K562 (cell line): Measurements from ENCODE around the gene MRNIP. TPM values are rescaled to one million over a fixed set of nuclear protein-coding genes. Genes with fewer than 3 reads are reported as not detected.

Source experiments
- CBFA2T2 ChIP-seq: fragments of 450-650 bp; conservative IDR thresholded peaks from 2 replicates; pipeline ENCODE4 v1.6.1; 2017; ENCODE audit warnings: mild to moderate bottlenecking
- CHD1 ChIP-seq: fragments of 200-600 bp; sonication (generic); IDR thresholded peaks from one replicate; pipeline ENCODE4 v1.6.1; 2012; ENCODE audit warnings: mild to moderate bottlenecking, moderate library complexity, low read length, inconsistent platforms
- FOXJ3 ChIP-seq: sonication (generic); formaldehyde crosslinking; IDR thresholded peaks from 2 replicates; pipeline ENCODE4 v1.4.0; 2020; ENCODE audit warnings: mild to moderate bottlenecking, missing genetic modification reagents
- FOXK2 ChIP-seq, 2 experiments: fragments of 450-650 bp; IDR thresholded peaks in 1 of 2; conservative IDR thresholded peaks in 1 of 2; 2 replicates each; pipeline ENCODE4 v1.6.1; 2016; ENCODE audit warnings: low read depth in 2 of 2, mild to moderate bottlenecking in 1 of 2
- GTF2E2 ChIP-seq: fragments of 200-800 bp; sonication (Bioruptor generic); IDR thresholded peaks from 2 replicates; pipeline ENCODE4 v1.6.1; 2016; ENCODE audit warnings: missing genetic modification characterization, missing compliant biosample characterization
- MAFG ChIP-seq: fragments of 450-650 bp; conservative IDR thresholded peaks from 2 replicates; pipeline ENCODE4 v1.6.1; 2016; ENCODE audit warnings: missing genetic modification characterization, missing compliant biosample characterization
- SAFB ChIP-seq: fragments of 200-400 bp; formaldehyde crosslinking; IDR thresholded peaks from 2 replicates; pipeline ENCODE4 v1.6.1; 2017; ENCODE audit warnings: low read depth, low read length, borderline replicate concordance
- TEAD1 ChIP-seq, 2 experiments: fragments of 450-650 bp in 1 of 2; sonication (generic) in 1 of 2; formaldehyde crosslinking; IDR thresholded peaks; 2 replicates each; pipeline versions ENCODE4 v1.4.0 to v1.8.0; 2020 to 2022; ENCODE audit warnings: mild to moderate bottlenecking in 2 of 2, missing genetic modification reagents in 1 of 2
- ZC3H4 ChIP-seq: sonication (generic); formaldehyde crosslinking; IDR thresholded peaks from 2 replicates; pipeline ENCODE4 v1.9.0; 2021; ENCODE audit warnings: missing genetic modification reagents, borderline replicate concordance
- ZNF174 ChIP-seq: fragments of 250-450 bp; sonication (Bioruptor Pico); IDR thresholded peaks from 2 replicates; pipeline ENCODE4 v1.4.0; 2020; ENCODE audit warnings: mild to moderate bottlenecking
- polyA plus RNA-seq, 8 experiments: library from polyadenylated mRNA; depleted of rRNA in 4 of 8; stranded (reverse) in 5 of 8; unstranded in 3 of 8; fragments of >200 nt; fragmentation: Nextera tagmentation in 2 of 8; fragmentation: Illumina TruSeq in 1 of 8; extraction: Ambion mirVana in 2 of 8; extraction: Trizol in 1 of 8; gene quantifications; 2 replicates each; pipeline versions ENCODE4 v1.2.1 to v1.2.3, GENCODE V29; 2011 to 2014; ENCODE audit warnings: inconsistent platforms in 1 of 8, missing spikeins in 1 of 8
- total RNA-seq, 7 experiments: library from RNA; depleted of rRNA in 6 of 7; stranded (reverse); fragments of >200 nt in 6 of 7; fragmentation: Illumina TruSeq in 2 of 7; extraction: Trizol in 2 of 7; gene quantifications; 2 replicates each; pipeline versions ENCODE4 v1.2.1 to v1.2.3, GENCODE V29; 2011 to 2021; ENCODE audit warnings: low replicate concordance in 1 of 7
- TF ChIP-seq, protein P1 (sequence below): fragments of 250-450 bp; sonication (Bioruptor Pico); IDR thresholded peaks from 2 replicates; pipeline ENCODE4 v1.5.0; 2020; ENCODE audit warnings: mild to moderate bottlenecking, borderline replicate concordance
- TF ChIP-seq, protein P2 (sequence below): fragments of 250-450 bp; sonication (Bioruptor Pico); IDR thresholded peaks from 2 replicates; pipeline ENCODE4 v1.8.0; 2021; ENCODE audit warnings: moderate library complexity, mild to moderate bottlenecking, inconsistent platforms
- TF ChIP-seq, protein P3 (sequence below): fragments of 450-650 bp; IDR thresholded peaks from 2 replicates; pipeline ENCODE4 v1.6.1; 2017; ENCODE audit warnings: antibody characterized with exemption
- TF ChIP-seq, protein P4 (sequence below): fragments of 250-450 bp; sonication (Bioruptor Pico); IDR thresholded peaks from 2 replicates; pipeline ENCODE4 v1.5.0; 2021; ENCODE audit warnings: mild to moderate bottlenecking, borderline replicate concordance
- TF ChIP-seq, protein P5 (sequence below): sonication (generic); formaldehyde crosslinking; IDR thresholded peaks from 2 replicates; pipeline ENCODE4 v1.8.0; 2023; ENCODE audit warnings: missing genetic modification reagents, mild to moderate bottlenecking, borderline replicate concordance

MRNIP gene
- total and polyA plus RNA-seq, 9 of the 15 experiments (the other 6 are each of a cell fraction or from before 2014, with no cell fraction given) = 3.6 to 39.0 (median 16.8) TPM

DNA sequence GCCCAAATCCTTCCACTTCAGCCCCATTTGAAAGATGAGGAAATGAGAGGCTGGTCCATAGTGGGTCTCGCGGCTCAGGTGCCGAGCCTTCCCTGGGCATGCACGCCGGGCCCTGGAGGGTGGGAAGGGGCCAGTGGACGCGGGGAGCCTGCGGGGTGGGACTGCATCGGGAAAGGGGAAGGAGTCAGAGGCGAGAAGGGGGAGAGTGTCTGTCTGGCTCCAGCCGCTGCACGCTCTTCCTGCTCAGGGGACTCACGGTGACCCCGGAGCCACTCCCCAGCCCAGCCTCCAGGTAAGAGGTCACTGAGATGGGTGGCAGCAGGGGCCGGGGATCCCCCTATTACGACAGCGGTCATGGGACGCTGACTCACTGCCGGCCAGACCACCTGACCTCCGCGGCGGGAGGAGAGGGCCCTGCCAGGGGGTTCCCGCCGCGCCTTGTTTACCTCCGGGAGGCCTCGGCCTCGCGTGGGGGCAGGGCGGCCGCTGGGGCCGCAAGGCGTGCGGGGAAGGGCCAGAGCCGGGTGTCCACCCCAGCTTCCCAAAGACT, 39.8 kb downstream of the MRNIP start (continued):
- TF ChIP-seq, protein P1, sequence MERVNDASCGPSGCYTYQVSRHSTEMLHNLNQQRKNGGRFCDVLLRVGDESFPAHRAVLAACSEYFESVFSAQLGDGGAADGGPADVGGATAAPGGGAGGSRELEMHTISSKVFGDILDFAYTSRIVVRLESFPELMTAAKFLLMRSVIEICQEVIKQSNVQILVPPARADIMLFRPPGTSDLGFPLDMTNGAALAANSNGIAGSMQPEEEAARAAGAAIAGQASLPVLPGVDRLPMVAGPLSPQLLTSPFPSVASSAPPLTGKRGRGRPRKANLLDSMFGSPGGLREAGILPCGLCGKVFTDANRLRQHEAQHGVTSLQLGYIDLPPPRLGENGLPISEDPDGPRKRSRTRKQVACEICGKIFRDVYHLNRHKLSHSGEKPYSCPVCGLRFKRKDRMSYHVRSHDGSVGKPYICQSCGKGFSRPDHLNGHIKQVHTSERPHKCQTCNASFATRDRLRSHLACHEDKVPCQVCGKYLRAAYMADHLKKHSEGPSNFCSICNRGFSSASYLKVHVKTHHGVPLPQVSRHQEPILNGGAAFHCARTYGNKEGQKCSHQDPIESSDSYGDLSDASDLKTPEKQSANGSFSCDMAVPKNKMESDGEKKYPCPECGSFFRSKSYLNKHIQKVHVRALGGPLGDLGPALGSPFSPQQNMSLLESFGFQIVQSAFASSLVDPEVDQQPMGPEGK (CRISPR knock-in tag) = no peak
- TF ChIP-seq ZC3H4 (CRISPR knock-in tag) (no peak; the same call in 1 of the 2 replicates), MAFG (tag) (no peak; the same call in 1 of the 2 replicates), FOXJ3 (no peak), CBFA2T2 (peak; percentile 71), TEAD1 (CRISPR knock-in tag; IDR thresholded peaks at IDR 0.05) (peak; percentile 19 to 20; a peak in 1 of 4 replicates), GTF2E2 (tag) (peak; percentile 48; the same call in 1 of the 2 replicates), FOXK2 (conservative IDR thresholded peaks at IDR 0.05 in 1 of 2, IDR thresholded peaks at IDR 0.05 in 1 of 2; ENCODE audit: low read depth in 2 of 2) (peak; percentile 98 to 99), SAFB (peak; percentile 65; the same call in 1 of the 2 replicates), CHD1 (no peak), ZNF174 (CRISPR knock-in tag) (no peak)
- TF ChIP-seq, protein P2, sequence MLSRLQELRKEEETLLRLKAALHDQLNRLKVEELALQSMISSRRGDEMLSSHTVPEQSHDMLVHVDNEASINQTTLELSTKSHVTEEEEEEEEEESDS (CRISPR knock-in tag) = no peak
- TF ChIP-seq, protein P3, sequence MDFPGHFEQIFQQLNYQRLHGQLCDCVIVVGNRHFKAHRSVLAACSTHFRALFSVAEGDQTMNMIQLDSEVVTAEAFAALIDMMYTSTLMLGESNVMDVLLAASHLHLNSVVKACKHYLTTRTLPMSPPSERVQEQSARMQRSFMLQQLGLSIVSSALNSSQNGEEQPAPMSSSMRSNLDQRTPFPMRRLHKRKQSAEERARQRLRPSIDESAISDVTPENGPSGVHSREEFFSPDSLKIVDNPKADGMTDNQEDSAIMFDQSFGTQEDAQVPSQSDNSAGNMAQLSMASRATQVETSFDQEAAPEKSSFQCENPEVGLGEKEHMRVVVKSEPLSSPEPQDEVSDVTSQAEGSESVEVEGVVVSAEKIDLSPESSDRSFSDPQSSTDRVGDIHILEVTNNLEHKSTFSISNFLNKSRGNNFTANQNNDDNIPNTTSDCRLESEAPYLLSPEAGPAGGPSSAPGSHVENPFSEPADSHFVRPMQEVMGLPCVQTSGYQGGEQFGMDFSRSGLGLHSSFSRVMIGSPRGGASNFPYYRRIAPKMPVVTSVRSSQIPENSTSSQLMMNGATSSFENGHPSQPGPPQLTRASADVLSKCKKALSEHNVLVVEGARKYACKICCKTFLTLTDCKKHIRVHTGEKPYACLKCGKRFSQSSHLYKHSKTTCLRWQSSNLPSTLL = no peak
- TF ChIP-seq, protein P4, sequence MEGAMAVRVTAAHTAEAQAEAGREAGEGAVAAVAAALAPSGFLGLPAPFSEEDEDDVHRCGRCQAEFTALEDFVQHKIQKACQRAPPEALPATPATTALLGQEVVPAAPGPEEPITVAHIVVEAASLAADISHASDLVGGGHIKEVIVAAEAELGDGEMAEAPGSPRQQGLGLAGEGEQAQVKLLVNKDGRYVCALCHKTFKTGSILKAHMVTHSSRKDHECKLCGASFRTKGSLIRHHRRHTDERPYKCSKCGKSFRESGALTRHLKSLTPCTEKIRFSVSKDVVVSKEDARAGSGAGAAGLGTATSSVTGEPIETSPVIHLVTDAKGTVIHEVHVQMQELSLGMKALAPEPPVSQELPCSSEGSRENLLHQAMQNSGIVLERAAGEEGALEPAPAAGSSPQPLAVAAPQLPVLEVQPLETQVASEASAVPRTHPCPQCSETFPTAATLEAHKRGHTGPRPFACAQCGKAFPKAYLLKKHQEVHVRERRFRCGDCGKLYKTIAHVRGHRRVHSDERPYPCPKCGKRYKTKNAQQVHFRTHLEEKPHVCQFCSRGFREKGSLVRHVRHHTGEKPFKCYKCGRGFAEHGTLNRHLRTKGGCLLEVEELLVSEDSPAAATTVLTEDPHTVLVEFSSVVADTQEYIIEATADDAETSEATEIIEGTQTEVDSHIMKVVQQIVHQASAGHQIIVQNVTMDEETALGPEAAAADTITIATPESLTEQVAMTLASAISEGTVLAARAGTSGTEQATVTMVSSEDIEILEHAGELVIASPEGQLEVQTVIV (CRISPR knock-in tag) = no peak; the same call in 1 of the 2 replicates
- TF ChIP-seq, protein P5, sequence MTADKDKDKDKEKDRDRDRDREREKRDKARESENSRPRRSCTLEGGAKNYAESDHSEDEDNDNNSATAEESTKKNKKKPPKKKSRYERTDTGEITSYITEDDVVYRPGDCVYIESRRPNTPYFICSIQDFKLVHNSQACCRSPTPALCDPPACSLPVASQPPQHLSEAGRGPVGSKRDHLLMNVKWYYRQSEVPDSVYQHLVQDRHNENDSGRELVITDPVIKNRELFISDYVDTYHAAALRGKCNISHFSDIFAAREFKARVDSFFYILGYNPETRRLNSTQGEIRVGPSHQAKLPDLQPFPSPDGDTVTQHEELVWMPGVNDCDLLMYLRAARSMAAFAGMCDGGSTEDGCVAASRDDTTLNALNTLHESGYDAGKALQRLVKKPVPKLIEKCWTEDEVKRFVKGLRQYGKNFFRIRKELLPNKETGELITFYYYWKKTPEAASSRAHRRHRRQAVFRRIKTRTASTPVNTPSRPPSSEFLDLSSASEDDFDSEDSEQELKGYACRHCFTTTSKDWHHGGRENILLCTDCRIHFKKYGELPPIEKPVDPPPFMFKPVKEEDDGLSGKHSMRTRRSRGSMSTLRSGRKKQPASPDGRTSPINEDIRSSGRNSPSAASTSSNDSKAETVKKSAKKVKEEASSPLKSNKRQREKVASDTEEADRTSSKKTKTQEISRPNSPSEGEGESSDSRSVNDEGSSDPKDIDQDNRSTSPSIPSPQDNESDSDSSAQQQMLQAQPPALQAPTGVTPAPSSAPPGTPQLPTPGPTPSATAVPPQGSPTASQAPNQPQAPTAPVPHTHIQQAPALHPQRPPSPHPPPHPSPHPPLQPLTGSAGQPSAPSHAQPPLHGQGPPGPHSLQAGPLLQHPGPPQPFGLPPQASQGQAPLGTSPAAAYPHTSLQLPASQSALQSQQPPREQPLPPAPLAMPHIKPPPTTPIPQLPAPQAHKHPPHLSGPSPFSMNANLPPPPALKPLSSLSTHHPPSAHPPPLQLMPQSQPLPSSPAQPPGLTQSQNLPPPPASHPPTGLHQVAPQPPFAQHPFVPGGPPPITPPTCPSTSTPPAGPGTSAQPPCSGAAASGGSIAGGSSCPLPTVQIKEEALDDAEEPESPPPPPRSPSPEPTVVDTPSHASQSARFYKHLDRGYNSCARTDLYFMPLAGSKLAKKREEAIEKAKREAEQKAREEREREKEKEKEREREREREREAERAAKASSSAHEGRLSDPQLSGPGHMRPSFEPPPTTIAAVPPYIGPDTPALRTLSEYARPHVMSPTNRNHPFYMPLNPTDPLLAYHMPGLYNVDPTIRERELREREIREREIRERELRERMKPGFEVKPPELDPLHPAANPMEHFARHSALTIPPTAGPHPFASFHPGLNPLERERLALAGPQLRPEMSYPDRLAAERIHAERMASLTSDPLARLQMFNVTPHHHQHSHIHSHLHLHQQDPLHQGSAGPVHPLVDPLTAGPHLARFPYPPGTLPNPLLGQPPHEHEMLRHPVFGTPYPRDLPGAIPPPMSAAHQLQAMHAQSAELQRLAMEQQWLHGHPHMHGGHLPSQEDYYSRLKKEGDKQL (CRISPR knock-in tag) = no peak
